ENCODE data around the gene C5orf24.

C5orf24 gene

GRCh38 chr5:134845852-134846640, at the start of gene C5orf24:
Gene C5orf24 (plus strand): TSS chr5:134845968. CDS start chr5:134854901, 8,933 bp downstream.
- no peak for TF ChIP-seq CTCF (conservative IDR thresholded peaks at IDR 0.05; ENCODE audit: control insufficient read depth, insufficient read depth, low read depth, low read length)
- H3K4me3 ChIP-seq (ENCODE audit: control insufficient read depth, low read depth, low read length), result peak within 1 kb of the TSS; percentile 95
- peak; percentile 95 for DNase-seq (ENCODE audit: low read depth)

- no peak for DNase-seq (ENCODE audit: low read depth)
- TF ChIP-seq CTCF (conservative IDR thresholded peaks at IDR 0.05; ENCODE audit: control insufficient read depth, insufficient read depth, low read depth, low read length), result no peak
- H3K4me3 ChIP-seq (ENCODE audit: control insufficient read depth, low read depth, low read length), result no peak overlapping the region
These were observed 47.3 kb upstream of the C5orf24 start for GRCh38 chr5:134798468-134798867.

- no peak for DNase-seq (ENCODE audit: low read depth)
- no peak for TF ChIP-seq CTCF (conservative IDR thresholded peaks at IDR 0.05; ENCODE audit: control insufficient read depth, insufficient read depth, low read depth, low read length)
- no peak overlapping the region for H3K4me3 ChIP-seq (ENCODE audit: control insufficient read depth, low read depth, low read length)
These were observed 41.9 kb upstream of the C5orf24 start for GRCh38 chr5:134803821-134804220.

GRCh38 chr5:134813407-134813806, 32.4 kb upstream of the C5orf24 start:
- TF ChIP-seq CTCF (conservative IDR thresholded peaks at IDR 0.05; ENCODE audit: control insufficient read depth, insufficient read depth, low read depth, low read length), result no peak
- DNase-seq (ENCODE audit: low read depth), result no peak
- H3K4me3 ChIP-seq (ENCODE audit: control insufficient read depth, low read depth, low read length), result no peak overlapping the region

GRCh38 chr5:134813827-134814226, 31.9 kb upstream of the C5orf24 start:
- H3K4me3 ChIP-seq (ENCODE audit: control insufficient read depth, low read depth, low read length), result no peak overlapping the region
- DNase-seq (ENCODE audit: low read depth), result no peak

GRCh38 chr5:134817006-134817405, 28.8 kb upstream of the C5orf24 start:
- H3K4me3 ChIP-seq (ENCODE audit: control insufficient read depth, low read depth, low read length), result no peak overlapping the region
- DNase-seq (ENCODE audit: low read depth), result no peak
- no peak for TF ChIP-seq CTCF (conservative IDR thresholded peaks at IDR 0.05; ENCODE audit: control insufficient read depth, insufficient read depth, low read depth, low read length)

More at GRCh38 chr5:134813827-134814226, 31.9 kb upstream of the C5orf24 start:
- no peak for TF ChIP-seq CTCF (conservative IDR thresholded peaks at IDR 0.05; ENCODE audit: control insufficient read depth, insufficient read depth, low read depth, low read length)
